Skin epidermis (tissue), 12 donors: ENCODE results near the gene INSR.
"Not testable (repeated sequence)": the region's sequence is repeated elsewhere in the genome, so short reads cannot be mapped to it uniquely, and the experiment has no call there.

Experiments
- H3K27ac ChIP-seq, 21 experiments: fragments of 200-600 bp; sonication (generic) in 11 of 21; one replicate each; pipeline ENCODE4 v1.5.0; 2020; ENCODE audit warnings: mild to moderate bottlenecking in 3 of 21, inconsistent platforms in 2 of 21, moderate library complexity in 2 of 21
- H3K4me3 ChIP-seq, 7 experiments: fragments of 200-600 bp; sonication (generic) in 2 of 7; one replicate each; pipeline ENCODE4 v1.5.0; 2020; ENCODE audit warnings: inconsistent platforms in 2 of 7, mild to moderate bottlenecking in 2 of 7, moderate library complexity in 1 of 7

Gene INSR

GRCh38 chr19:7069042-7069903 is 224.9 kb downstream of the INSR start, which contains the start of gene ZNF557:
TSS of gene ZNF557 (plus strand) at chr19:7069703. CDS start at chr19:7075075, 5,372 bp downstream.
- Histone ChIP-seq H3K27ac (peak within 1 kb of the TSS; percentile 27 to 94 (median 88)), H3K4me3 (peak within 1 kb of the TSS; percentile 69 to 99 (median 88))

DNA sequence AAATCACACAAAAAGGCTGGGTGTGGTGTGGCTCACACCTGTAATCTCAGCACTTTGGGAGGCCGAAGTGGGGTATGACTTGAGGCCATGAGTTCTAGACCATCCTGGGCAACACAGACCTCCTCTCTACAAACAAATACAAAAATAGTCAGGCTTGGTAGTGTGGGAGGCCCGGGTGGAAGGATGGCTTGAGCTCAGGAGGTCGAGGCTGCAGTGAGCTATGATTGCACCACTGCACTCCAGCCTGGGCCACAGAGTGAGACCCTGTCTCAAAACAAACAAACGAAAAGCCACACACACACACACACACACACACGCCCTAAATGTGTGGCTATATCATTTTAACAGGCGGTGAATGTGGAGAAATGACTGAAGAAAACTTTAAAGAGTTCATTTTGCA is 225.6 kb downstream of the INSR start:
- no peak overlapping the region for H3K4me3 ChIP-seq
- peak overlapping the region in 6 of 21 experiments; percentile 12 to 94 (median 89) for H3K27ac ChIP-seq

- H3K4me3 ChIP-seq, result no peak overlapping the region
- H3K27ac ChIP-seq, result no peak overlapping the region
These were observed 226.5 kb downstream of the INSR start for GRCh38 chr19:7067716-7068115.

DNA sequence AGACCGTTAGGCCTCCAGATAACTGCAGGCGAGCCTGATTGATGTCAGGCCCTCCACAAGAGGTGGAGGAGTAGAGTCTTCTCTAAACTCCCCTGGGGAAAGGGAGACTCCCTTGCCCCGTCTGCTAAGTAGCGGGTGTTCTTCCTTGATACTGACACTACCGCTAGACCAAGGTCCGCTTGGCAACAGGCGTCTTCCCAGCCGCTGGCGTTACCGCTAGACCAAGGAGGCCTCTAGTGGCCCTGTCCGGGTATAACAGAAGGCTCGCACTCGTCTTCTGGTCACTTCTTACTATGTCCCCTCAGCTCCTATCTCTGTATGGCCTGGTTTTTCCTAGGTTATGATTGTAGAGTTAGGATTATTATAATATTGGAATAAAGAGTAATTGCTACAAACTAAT is 227.1 kb downstream of the INSR start:
- H3K4me3 ChIP-seq, H3K27ac ChIP-seq: not testable (repeated sequence)

GRCh38 chr19:7063764-7064418 is 230.3 kb downstream of the INSR start:
- H3K27ac ChIP-seq, result no peak overlapping the region
- no peak overlapping the region for H3K4me3 ChIP-seq

DNA sequence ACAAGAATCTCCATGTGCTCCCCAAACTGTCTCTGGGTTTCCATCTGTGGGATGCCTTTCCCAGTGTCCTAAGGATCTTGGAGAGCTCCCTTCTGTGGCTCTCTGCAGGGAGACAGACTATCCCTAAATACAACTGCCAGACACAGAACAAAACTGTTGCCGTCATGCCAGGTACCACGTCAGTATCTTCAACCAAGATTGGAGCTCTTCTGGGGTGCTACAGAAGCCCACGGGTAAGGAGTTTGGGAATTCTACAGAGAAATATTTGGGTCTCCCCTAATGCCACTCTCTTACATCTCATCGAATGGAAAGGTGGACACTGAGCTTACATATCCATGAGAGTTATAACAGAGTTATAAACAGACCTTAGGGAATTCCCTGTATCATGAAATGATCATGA is 230.9 kb downstream of the INSR start:
- no peak overlapping the region for H3K4me3 ChIP-seq
- no peak overlapping the region for H3K27ac ChIP-seq
